Left lung (tissue), 10 donors: ENCODE results near the gene SLC6A19. TPM values are rescaled to one million over a fixed set of nuclear protein-coding genes. Genes with fewer than 3 reads are reported as not detected.

Source experiments
- ATAC-seq: fragments of 200-7000 bp; cut with Tn5 transposase; one replicate; pipeline ENCODE4 v1.9.1; 2020; ENCODE audit warnings: moderate library complexity
- DNase-seq, 4 donors: peaks; one replicate each; pipeline ENCODE4 v3.0.0-alpha.2; 2013 to 2020
- H3K27ac ChIP-seq, 2 donors: fragments of 200-600 bp; sonication (generic) in 1 of 2; one replicate each; pipeline versions ENCODE4 v1.5.0 to v1.8.0; 2020 to 2021
- H3K27me3 ChIP-seq, 2 donors: fragments of 200-600 bp; sonication (generic) in 1 of 2; one replicate each; pipeline versions ENCODE4 v1.5.0 to v1.8.0; 2020 to 2021
- H3K36me3 ChIP-seq, 2 donors: fragments of 200-600 bp; sonication (generic) in 1 of 2; one replicate each; pipeline versions ENCODE4 v1.5.0 to v1.8.0; 2020 to 2021
- H3K4me1 ChIP-seq, 2 donors: fragments of 200-600 bp; one replicate each; pipeline ENCODE4 v1.8.0; 2021
- H3K4me3 ChIP-seq, 2 donors: fragments of 200-600 bp; sonication (generic) in 1 of 2; one replicate each; pipeline versions ENCODE4 v1.5.0 to v1.8.0; 2020 to 2021; ENCODE audit warnings: mild to moderate bottlenecking in 1 of 2
- H3K9me3 ChIP-seq, 2 donors: fragments of 200-600 bp; sonication (generic) in 1 of 2; one replicate each; pipeline versions ENCODE4 v1.5.0 to v1.8.0; 2020 to 2021
- CTCF ChIP-seq, 2 donors: fragments of 200-600 bp; sonication (generic) in 1 of 2; IDR thresholded peaks; one replicate each; pipeline versions ENCODE4 v1.5.0 to v1.8.0; 2021; ENCODE audit warnings: antibody characterized with exemption in 2 of 2
- intact Hi-C, 2 donors: fragments of 100-400 bp; cut with DNase I; formaldehyde crosslinking; loops; one replicate each; pipeline versions ENCODE4 v1.11.2 to v1.14.2; 2022
- polyA plus RNA-seq, 6 donors: library from polyadenylated mRNA; unstranded; fragments of 120-200 nt; gene quantifications; one replicate each; pipeline ENCODE4 v1.2.1, GENCODE V29; 2013; ENCODE audit not compliant: insufficient read length in 6 of 6
- total RNA-seq, 2 donors: library from RNA; stranded (reverse); fragmentation: NEBNext Ultra II Directional; extraction: Animal tissue kit (Norgen Biotek cat#: 25700); gene quantifications; one replicate each; pipeline ENCODE4 v1.2.1, GENCODE V29; 2021
- donor health status: DM: no; HTN: yes; CAD: no.
- donor health status: DM: no; HTN: no; CAD: no.

The SLC6A19 gene
- total and polyA plus RNA-seq, 8 donors, result 0.04 to 0.54 (median 0.19) TPM; not detected in 2

DNA sequence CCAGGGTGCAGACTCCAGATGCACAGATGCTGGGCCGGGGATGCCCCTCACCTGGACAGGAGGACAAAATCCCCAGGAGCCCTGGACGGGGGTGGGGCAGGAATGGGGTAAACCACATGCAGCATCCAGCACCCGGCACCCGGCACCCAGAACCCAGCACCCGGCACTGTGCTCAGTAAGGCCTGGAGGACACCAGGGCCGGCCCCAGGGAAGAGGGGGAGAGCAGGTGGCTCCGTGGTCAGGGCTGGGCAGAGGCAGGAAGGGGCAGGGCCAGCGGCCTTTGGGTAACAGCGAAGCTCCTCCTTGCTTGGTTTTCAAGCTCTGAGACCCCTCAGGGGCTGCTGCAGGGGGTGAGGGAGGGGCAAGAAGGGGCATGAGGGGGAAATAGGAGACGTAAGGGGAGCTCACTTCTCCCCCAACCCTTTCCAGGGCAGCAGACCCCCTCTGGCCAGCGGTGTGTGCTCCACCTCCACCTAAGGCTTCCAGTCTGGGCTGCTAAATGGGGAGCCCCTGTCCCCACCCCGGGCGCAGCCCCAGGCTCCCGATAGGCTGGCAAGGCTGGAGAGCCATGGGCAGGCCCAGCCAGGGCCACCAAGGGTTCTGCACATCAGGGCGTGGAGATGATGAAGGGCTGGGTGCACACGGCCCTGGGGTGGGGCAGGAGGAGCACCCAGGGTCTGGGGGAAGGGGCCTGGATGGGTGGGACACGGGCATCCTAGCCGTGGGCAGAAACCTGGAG, 17.8 kb upstream of the SLC6A19 start:
- Histone ChIP-seq H3K4me3 (no peak overlapping the region), H3K9me3 (no peaks in the 10 kb centered on the region), H3K4me1 (no peaks in the 10 kb centered on the region), H3K36me3 (no peaks in the 10 kb centered on the region), H3K27me3 (peaks cover 0 to 32% of the 10 kb centered on the region in 2 donors), H3K27ac (no peak overlapping the region)
- intact Hi-C loops, result no loop called here
- no peak for ATAC-seq
- peak in 2 of 4 donors; percentile 18 to 67 for DNase-seq
- TF ChIP-seq CTCF (IDR thresholded peaks at IDR 0.05), result no peak

DNA sequence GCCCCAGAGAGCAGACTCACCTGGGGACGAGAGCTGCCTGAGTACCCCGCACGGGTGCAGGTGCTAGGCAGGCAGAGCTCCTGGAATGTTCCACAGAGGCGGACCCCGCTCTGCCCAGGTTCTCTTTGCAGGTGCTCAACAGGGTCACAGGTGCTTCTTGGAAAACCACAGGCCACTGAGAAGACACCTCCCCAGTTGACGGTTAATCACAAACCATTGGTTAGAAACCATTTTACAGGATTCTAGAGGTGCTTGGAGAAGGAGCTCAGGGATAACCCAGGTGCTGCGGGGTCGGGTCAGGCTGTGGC, 17.3 kb upstream of the SLC6A19 start:
- ATAC-seq (no peak), DNase-seq (no peak)
- Histone ChIP-seq H3K4me3 (no peak overlapping the region), H3K27me3 (peaks cover 0 to 38% of the 10 kb centered on the region in 2 donors), H3K27ac (no peak overlapping the region), H3K9me3 (no peaks in the 10 kb centered on the region), H3K36me3 (no peaks in the 10 kb centered on the region), H3K4me1 (no peaks in the 10 kb centered on the region)
- intact Hi-C loops, result no loop called here
- TF ChIP-seq CTCF (IDR thresholded peaks at IDR 0.05), result no peak

DNA sequence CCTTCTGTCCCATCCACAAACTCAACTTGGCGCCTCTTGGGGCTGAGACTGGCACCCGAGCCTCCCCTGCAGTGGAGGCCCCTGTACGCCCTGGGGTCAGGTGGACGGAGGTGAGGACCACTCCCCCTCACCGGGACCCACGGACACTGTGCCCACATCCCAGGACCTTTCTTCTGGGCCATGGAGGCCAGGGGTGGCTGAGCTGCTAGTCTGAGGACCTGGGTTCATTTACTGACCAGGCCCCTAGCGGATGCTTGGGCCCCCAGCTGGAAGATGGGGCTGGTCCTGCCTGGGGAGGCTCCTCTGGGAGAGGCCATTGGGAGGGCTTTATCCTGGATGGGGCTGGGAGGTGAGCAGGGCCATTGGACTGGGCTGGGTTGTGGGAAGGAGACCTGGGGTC, 16.9 kb upstream of the SLC6A19 start:
- ATAC-seq (no peak), DNase-seq (peak in 2 of 4 donors; percentile 26 to 55)
- H3K36me3 ChIP-seq, result no peaks in the 10 kb centered on the region
- H3K4me1 ChIP-seq, result no peaks in the 10 kb centered on the region
- no peaks in the 10 kb centered on the region for H3K9me3 ChIP-seq
- no peak overlapping the region for H3K27ac ChIP-seq
- TF ChIP-seq CTCF (IDR thresholded peaks at IDR 0.05), result no peak
- H3K27me3 ChIP-seq, result peaks cover 0 to 41% of the 10 kb centered on the region in 2 donors
- no peak overlapping the region for H3K4me3 ChIP-seq
- intact Hi-C loops, result no loop called here

GRCh38 chr5:1185038-1185627, 16.3 kb upstream of the SLC6A19 start:
- Histone ChIP-seq H3K4me1 (no peaks in the 10 kb centered on the region), H3K4me3 (no peak overlapping the region), H3K27ac (no peak overlapping the region), H3K27me3 (peaks cover 0 to 48% of the 10 kb centered on the region in 2 donors), H3K36me3 (no peaks in the 10 kb centered on the region), H3K9me3 (no peaks in the 10 kb centered on the region)
- no peak for TF ChIP-seq CTCF (IDR thresholded peaks at IDR 0.05)
- no peak for ATAC-seq
- intact Hi-C loops, result no loop called here
- peak in 1 of 4 donors; percentile 9 for DNase-seq

- no peak for ATAC-seq
- Histone ChIP-seq H3K4me1 (no peaks in the 10 kb centered on the region), H3K9me3 (no peaks in the 10 kb centered on the region), H3K4me3 (no peak overlapping the region), H3K27ac (no peak overlapping the region), H3K27me3 (peaks cover 0 to 54% of the 10 kb centered on the region in 2 donors), H3K36me3 (no peaks in the 10 kb centered on the region)
- no peak for TF ChIP-seq CTCF (IDR thresholded peaks at IDR 0.05)
- peak in 3 of 4 donors; percentile 15 to 67 (median 26) for DNase-seq
- intact Hi-C loops, result no loop called here
Observed at GRCh38 chr5:1185629-1186350, 15.6 kb upstream of the SLC6A19 start.
